HT-29 (cell line): ENCODE measurements around the gene PRKAG2. TPM values are rescaled to one million over a fixed set of nuclear protein-coding genes. Genes with fewer than 3 reads are reported as not detected.

Experiments used
- DNase-seq: peaks from one replicate; pipeline ENCODE4 v3.0.0-alpha.2; 2015; ENCODE audit warnings: low spot score
- total RNA-seq: library from RNA; depleted of rRNA; stranded (reverse); fragments of >200 nt; shearing (Covaris generic); gene quantifications from 2 replicates; pipeline ENCODE4 v1.2.3, GENCODE V29; 2014

PRKAG2 gene
- total RNA-seq, 1 experiment from 2014 or later: 5.4 TPM

DNA sequence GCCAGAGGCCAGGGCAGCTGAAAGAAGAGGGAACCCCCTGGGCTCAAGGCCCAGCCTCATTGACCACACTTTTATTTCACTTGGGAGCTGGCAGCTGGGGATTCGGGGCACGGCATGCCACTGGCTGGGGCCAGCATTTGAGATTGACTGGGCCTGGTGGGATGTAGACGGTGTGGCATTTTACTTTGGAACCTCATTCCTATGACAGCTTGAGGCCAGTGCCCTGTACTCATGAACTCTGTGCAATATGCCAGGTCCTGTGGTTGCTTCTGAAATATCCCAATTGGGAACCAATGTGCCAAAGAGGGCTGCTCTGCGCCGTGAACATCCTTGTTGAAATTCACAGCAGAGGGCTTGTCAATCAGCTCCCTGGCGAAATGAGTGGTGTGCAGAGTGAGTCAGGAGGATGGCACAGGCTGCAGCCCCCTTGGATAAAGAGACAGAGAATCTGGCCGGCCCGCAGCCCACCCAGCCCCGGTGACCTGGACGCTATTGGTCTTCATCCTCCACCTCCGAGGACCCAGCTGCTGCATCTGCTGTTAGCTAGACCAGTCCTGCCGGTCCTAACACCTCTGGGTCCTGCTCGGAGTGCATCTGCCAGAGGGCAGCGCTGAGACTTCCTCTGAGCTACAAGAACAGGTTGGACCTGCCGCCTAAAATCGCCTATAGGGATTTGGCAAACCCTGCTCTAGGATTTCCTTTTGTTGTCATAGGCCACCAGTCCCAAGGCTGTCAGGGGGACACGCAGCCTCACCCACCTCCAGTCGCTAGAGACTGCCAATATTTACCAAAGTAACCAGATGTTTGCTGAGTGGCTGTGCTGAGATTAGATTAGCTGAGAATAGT lies 58.0 kb downstream of the PRKAG2 start:
- peak; percentile 22 for DNase-seq

DNA sequence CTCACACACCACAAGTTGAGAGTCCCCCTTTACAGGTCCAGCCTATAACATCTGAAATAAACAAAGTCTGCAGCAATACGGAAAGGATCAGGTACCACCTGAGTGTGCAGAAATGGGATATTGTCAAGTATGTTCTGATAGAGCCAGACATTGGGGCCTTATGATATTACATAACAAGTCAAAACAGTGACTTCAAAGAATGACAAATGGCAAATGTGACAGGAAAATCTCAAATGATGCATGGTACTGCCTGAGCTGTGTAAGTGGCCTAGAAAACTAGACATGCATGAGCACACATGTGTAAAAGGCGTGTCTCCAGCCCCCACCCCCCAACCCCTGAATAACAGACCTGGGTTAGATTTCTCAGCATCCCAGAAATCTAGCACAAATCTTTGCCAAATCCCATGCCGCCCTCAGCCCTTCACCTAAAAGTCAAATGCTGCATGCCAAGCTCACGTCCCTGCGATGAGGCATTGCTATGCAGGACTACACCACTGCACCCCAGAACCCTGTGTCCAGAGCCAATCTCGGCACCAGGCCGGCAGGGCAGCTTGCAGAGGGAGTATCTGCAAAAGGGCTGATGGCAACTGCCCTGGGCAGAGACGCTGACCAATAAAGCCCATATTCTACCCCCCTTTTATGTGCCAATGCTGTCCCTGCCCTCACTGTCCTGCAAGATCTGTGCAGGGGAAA lies 58.8 kb downstream of the PRKAG2 start:
- DNase-seq: no peak

DNA sequence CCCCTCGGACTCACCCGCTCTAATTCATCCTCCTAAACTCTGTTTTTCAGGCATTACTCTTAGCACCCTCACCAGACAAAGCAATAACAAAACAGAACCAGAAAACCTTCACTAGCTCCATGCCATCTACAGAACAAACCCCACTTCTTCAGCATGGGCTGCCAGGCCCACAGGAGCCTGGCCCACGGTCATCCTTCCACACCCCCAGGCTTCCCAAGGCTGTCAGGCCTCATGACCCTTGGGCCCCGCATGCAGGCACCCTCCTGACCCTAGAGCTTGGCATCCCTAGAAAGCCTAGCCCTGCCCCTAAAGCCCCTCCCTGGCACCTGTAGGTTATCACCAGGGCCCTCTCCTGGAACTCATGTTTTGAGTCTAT lies 59.6 kb downstream of the PRKAG2 start:
- no peak for DNase-seq

DNA sequence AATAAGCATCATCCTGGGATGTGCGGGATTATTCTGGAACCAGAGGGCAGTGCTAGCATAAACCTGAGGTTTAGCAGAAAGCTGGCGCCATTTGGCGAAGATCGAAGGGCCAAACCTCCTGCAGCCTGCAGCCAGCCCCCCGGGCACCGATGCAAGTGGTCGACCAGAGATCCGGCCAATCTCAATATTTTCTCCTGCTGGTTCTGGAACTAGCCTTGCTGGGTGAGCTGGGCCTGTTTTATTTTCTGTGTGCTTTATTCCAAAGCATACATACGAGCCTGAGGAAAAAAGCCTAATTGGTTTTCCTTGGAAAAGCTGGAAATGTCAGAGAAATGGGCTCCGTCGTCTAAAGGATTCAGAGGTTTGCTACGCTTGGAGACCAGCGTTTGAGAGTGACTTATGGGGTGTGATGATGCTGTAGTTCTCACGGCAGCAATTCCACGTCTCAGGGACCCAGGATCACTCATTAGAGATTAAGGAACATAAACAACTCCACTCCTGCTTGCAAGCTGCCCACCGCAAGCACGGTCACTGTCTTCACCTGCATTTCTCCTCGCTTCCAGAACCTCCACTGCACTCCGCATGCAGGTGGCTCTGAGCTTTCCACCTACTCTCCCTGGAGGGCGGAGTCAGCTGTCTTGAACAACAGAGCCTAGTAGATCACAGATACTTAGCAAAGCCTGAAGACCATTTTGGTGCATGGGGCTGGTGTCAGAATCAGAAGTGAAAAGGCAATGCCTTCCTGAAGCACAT lies 60.2 kb downstream of the PRKAG2 start:
- no peak for DNase-seq

DNA sequence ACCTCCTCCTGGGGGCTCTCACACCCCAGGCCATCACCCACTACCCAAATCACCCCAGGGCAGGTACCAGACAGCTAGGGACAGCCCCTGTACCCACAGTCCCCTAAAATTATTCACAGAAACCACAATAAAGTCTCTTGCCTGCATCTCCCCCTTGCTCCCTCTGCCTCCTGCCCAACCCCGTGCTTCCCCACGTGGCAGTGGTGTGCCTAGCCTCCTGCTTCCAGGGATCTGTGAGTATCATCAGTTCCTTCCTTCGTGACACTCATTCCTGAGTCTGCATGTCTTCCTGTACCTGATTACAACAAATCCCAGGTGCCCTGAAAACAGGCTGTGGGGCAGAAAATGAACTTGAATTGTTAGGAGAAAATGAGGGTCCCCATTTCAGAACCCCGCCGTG lies 61.5 kb downstream of the PRKAG2 start:
- no peak for DNase-seq

DNA sequence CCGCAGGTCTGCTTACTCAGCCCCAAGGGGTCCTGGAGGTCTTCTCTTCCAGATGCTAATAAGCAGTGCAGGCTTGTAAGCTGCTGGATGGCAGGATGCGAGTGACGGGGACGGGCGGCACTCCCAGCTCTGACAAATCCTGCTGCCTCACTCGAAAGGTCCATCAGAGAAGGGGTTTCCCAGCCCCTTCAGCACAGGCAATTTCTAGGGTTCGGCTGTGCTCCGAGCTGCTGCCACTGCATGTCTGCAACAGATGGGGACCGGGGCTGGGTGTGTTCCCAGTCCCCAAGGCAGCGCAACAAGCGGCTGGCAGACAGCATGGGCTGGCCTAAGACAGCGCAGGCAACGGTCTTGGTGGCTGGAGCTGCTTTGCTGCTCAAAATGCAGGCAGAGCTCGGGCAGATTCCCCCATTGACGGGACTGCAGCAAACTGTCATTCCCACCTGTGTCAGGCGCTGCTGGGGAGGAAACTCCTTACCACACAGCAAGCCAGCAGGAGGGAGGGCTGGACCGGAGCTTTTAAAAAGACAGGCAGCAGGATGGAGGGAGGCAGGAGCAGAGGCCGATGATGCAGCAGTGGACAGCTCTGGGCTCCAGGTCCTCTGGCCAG lies 62.4 kb downstream of the PRKAG2 start:
- no peak for DNase-seq

DNA sequence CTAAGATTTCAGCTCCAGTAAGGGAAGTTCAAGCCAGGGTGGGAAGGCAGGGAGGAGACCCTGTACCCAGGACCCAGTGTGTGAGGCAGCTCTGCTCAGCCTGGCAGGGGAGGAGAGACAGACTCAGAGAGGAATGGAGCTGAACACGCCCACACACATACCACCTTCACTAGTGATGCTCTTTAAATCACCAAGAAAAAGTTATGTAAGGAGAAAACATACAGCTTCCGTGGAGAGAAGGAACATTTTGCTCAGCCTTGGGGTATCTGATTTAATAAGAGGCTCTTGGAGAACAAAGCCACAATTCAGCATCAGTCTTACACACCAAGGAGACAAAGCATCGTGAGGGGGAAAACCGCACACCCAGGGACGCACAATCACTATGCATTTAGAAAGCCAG lies 62.9 kb downstream of the PRKAG2 start:
- no peak for DNase-seq

DNA sequence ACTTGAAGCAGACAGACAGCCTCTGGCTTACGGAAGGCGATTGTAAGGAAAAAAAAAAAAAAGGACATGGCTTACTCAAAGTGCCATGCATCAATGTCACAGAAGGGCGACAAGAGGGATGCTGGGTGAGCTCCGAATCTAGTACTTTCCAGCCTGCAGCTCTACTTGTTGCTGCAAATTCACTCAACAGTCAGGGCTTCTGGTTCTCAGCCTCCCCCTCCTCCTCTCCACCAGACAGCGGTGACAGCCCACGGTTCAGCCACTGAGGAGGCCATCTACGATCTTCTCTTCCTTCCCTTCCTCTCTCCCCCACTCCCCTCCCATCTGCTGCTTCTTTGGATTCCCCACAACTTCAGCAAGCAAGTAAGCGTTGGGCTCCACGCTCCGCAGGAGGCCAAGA lies 63.5 kb downstream of the PRKAG2 start:
- DNase-seq: no peak

DNA sequence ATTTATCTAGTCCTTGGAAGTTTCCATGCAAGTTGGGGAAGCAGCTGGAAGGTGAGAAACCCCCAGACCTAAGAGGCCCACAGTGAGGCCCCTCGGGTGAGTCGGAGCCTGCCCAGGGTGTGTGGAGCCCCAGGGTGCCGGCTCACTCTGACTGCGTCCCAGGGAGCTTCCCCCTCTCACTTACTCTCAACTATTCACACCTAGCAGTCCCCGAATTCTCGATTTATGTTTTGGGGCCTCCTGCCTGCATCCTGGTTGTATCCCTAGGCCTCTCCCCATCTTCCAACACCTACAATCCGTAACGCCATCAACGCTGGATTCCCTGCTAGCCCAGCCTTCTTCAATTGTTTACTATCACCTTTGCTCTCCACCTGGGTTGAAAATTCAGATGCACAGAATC lies 63.9 kb downstream of the PRKAG2 start:
- DNase-seq: no peak

DNA sequence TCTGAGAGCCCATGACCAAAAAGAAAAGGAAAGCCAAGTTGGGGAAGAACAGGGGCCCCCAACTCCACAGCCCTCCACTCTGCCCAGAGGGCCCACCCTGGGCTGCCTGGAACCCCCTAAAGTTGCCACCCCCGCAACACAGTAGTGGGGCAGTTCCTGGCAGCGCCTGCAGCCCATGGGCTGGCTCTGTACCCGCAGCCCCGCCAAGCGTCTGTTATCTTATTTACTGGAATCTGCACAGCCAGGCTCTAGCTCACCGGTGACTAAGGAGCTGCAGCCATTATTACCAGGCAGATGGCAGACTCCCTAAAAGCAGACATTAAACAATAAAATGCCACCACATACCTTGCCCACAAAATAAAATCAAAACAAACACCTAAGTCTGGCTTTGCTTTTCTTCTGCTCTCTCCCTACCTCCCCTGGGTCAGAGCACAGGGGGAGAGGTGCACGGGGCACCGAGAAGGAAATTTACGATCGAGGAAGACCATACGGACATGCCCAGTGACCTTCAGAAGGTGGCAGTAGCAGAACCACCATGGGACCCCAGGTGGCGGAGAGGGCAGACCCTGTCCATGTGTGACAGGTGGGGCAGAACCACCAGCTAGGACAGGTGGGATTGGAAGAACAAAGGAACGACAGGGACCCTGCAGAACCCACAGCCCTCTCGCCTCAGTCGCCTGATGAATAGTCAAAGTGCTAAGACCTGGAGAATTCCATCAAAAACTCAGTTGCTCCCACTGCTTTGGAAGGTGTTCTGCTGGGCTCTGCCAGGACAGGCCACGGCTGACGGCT lies 66.3 kb downstream of the PRKAG2 start:
- DNase-seq: no peak

DNA sequence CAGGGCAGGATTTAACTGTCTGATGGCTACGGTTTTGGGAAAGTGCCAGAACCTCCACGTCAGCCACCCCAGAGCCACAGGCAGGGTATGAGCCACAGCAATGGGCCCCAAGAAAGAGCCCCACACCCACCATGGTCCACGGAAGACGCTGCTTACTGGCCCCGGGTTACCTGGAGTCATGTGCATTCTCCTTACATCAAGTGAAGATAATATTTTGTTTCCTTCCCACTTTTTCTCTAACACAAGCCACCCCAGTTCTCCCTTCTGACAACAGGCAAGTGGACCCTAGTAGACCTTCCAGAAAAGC lies 67.1 kb downstream of the PRKAG2 start:
- DNase-seq: no peak

DNA sequence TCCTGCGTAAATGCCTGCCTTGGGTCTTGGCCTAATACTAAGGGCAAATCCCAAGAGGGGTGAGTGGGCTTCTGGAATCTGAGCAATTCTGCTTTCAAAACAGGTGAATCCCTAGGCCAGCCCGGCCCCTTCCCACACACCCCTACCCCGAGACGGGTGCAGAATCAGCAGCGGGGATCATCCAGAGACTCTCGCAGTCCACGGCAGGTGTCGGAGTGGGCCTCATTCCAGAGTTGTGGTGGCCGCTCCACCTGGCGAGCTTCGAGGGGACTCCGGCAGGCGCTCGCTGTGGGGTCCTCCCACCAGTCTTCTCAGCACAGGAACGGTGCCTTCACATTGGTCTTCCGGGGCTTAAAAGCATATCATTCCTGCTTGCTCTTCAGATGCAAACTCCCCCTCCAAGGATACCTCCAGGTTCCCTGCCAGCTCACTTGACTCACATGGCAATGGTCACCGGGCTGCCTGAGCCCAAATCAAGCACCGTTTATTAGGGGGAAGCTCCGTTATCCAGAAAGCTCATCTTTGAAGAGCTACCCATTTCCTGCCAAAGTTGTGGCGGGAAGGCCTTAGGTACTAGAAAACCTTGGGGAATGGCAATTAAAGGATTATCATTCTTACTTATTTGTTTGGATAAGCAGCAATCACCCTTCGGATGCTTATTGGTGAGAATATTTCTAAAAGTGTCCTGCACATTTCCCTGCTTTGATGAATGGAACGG lies 67.6 kb downstream of the PRKAG2 start:
- DNase-seq: no peak

DNA sequence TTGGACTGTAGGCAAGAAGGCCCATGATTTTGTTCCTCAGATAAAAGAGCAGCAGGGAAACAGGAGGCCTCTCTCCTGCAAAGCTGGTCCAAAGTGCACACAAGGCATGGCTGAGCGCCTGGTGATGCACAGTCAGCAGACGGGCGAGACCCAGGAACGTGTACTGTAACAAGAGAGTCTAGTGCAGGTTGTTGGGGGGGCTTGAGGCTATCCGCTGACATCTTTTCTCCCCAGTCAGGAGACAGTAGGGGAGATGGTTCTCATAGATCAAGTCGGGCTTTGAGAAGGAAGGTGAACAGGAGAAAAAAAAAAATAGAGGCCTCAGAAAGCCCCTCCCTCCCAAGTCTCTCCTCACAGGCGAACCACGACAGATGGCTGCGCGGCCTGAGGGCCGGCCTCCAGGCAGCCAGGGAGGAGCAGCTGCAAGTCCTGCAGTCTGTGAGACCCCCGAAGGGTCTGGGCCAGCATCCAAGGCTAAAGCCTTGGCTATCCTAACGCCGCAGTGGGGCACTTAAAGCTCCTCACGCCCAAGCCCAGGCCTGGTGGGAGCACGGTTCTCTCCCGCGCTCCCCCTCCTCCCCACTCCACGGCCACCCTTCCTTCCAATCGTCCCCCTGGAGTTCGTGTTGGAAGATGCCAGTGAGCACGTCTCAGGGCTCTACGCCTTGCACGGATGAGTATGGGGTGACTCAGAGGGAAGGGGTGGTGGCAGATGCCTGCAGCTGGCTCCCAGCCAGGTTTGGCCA lies 68.3 kb downstream of the PRKAG2 start:
- DNase-seq: peak; percentile 60

DNA sequence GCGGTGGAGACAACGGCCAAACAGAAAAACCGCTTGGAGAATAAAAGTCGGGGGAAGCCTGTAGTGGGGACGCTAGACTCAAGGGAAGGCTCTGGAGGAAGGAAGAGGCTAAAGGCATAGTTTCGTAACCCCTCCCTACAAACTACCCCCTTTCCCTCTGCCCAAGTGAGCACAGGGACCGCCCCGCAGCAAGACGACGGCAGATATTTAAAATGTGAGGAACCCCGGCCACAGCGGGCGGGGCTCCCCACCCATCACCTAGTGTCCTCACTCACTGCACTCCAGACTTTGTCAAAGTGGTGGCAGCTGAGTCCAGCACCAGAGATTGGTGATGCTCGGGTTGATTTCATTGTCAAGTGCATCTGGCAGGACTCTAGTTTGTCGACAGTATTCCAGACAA lies 69.1 kb downstream of the PRKAG2 start:
- no peak for DNase-seq

DNA sequence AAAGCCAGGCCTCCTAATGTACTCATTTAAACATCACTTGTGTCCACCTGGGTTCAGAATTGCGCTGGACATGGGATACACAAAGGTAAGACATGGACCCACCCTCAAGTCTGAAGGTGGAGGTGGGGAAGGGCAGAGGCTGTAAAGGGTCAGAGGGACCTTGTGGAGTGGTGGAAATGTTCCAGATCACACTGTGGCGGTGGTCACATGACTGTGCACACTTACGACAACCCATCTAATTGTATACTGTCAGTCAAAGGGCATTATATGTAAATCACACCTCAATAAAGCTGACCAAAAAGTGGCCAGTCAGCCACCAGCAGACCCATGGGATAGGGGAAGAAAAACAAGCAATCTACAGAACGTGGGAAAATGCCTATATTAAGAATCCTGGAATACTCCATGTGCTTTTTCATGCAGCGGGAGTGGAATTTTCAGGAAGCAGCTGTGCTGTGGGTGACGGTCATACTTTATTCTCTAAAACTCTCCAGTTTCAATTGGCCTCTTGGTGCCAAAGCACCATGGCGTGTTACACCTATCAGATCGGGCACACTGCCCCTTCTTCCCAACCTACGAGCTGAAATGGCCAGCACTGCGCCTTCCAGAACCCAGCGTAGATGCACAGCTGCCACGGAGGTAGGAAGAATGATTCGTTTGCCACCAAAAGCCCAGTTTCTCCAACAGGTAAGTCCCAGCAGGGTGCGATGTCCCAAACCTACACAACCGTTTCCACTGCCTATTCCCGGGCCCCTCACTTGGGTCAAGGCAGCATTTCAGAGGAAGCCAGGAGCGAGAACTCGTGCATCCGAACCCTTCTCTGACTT lies 69.8 kb downstream of the PRKAG2 start:
- no peak for DNase-seq

DNA sequence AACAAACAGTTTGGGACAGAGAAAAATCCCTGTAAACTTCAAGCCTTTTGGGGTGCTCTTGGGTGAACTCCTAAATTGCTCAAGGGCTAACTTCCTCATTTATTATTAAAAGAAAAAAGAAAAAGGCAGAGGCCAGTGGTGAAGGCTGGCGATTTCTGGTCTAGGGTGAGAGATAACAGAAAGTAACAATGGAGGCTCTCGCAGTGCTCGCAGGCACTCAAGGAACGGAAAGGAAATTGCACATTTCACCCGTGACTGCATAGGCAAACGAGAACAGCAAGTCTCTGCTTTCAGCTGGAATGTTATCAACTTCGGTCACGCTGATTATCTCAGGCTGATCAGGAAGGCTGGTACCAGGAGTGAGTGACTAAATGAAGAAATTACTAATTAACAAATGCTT lies 70.7 kb downstream of the PRKAG2 start:
- no peak for DNase-seq

DNA sequence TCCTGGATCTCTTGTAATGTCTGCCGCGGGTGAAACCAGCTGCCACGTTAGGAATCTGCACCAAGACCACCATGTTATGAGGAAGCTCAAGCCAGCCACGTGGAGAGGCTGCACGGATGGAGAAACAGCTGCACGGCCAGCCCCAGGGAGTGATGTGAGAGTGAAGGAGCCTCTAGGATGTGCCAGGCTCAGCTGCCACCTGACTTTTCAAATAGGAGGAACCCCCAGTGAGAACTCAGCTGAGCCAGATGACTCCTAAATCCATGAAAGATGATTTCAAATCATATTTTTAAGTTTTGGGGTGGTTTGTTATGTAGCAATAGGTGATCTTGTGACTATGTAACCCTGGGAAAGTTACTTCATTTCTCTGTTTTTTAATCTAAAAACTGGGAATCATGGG lies 71.7 kb downstream of the PRKAG2 start:
- no peak for DNase-seq

DNA sequence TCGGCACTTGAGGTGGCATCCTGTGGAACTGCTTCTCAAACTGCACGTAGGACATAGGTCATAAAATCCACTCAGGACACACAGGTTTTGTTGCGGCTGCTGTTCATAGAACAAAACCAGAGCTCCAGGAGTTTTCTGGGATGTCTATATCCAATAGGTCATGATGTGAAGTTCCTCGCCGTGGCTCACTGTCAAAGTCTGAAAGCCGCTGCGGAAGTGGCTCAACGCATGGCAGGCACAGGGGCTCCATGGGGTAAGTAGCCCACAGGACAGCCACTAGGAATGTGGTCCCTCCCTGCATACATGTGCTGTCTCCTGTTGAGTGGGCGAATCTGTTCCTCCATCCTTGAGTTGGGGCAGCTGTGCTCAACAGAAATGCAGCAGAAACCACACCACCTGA lies 72.2 kb downstream of the PRKAG2 start:
- no peak for DNase-seq

DNA sequence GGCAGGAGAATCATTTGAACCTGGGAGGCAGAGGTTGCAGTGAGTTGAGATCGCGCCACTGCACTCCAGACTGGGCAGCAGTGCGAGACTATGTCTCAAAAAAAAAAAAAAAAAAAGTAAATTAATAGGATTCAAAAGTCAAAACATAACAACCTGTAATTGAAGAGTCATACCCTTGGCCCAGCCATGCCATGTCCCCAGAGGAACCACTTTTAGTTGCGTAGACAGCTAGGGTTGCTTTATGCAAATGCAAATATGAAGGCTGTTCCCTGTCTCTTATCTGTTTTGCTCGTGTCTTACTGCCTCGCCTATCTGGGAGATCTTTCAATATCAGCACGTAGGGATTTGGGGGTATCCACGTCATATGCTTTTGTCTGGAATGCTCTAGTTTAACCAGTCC lies 73.1 kb downstream of the PRKAG2 start:
- DNase-seq: no peak
